ENCODE measurements around the gene CERS6.
A peak's percentile ranks its signal among the peaks of the same experiment; 100 is the strongest.

Gene CERS6

DNA sequence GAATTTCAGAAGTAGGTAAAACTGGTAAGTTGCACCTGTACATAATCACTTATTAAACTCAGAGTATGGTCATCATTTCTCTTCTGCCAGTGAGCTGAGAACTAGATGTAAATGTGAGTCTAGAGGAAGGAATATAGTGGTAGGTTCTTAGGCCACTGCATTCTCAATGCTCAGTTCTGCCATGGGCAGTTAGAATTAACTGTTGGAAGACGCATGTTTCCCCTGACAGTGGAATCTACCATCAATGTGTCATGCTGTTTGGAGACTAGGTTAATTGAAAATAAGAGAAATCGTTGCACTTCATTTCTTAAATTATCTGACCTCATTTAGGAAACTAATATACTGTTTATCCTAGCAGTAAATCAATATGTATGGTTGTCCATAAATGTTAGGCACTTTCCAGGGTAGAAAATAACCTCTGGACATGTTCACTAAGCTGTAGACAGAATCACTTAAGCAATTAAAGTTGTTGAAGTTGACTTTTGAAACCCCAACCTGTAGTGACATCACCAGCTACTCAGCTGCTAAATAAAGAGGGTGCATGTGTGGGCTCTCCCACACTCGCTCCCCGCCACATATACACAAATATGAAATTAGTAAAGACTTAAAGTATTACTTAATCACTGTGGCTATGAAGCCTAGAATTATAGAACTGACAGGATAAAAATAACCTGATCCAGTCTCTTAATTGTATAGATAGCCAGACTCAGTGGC is 254.8 kb downstream of the CERS6 start:
- DNase-seq, result no peak

GRCh38 chr2:168712053-168712452 is 256.0 kb downstream of the CERS6 start:
- DNase-seq, result peak; percentile 19

GRCh38 chr2:168713325-168713724 is 257.3 kb downstream of the CERS6 start:
- no peak for DNase-seq

DNA sequence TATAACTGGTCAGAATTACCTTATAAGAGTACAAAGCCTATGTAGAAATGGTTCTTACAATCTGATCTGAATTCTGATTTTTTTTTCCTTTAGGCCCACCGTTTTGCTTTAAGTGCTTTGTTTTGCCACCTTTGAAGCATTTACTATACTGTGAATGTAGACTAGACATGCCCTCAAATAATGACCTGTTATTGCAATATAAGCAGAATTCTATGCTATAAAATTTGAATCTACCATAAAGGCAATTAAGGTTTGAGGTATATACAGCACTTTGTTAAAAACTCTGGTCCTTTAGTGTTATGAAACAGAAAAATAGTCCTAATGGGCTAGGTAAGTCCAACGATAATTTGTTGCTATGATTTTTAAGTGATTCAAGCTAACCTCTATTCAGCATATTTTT is 259.8 kb downstream of the CERS6 start:
- DNase-seq, result no peak

DNA sequence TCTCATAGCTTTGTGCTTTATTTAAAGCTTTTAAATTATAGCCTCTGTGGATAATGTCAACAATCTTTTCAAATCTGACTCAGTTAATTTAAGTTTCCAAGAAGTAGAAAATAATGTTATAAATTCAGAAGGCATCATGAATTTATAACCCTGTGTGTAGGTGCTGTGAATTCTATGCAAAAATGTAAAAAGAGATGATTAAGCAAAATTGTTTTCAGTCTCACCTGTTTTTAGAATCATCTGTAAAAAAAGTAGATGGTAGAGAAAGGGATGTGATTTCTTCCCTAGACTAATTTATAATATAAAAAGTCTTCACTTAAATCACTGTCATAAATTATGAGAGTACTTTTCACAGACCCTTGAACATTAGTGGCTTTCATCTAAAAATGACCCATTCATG is 260.8 kb downstream of the CERS6 start:
- DNase-seq, result no peak

DNA sequence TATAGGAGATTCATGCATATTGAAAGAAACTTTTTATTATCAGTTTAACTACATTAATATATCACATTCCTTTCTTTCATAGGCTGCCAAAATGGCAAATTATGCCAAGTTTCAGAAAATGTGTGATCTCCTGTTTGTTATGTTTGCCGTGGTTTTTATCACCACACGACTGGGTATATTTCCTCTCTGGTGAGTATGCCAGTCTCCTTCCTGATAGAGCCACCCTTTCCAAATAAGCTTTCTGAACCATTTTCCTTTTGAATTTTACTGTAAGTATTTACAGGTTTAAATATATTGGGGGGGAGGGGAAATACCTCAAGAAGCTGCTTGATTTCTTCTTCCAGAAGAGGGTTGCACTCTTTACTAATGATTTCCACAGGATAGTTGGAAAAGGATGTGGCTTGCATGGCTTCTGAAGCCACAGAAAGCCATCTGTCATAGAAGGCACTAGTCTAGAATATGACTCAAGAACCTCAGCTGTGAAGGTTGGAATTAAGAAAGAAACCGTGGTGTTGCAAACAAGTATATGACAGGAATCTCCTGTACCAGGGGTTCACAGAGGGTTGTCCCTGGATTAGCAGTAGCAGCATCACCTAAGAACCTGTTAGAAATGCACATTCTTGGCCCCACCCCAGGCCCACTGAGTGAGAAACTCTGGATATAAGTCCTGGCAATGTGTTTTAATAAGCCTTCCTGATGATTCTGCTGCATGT is 261.9 kb downstream of the CERS6 start:
- no peak for DNase-seq

DNA sequence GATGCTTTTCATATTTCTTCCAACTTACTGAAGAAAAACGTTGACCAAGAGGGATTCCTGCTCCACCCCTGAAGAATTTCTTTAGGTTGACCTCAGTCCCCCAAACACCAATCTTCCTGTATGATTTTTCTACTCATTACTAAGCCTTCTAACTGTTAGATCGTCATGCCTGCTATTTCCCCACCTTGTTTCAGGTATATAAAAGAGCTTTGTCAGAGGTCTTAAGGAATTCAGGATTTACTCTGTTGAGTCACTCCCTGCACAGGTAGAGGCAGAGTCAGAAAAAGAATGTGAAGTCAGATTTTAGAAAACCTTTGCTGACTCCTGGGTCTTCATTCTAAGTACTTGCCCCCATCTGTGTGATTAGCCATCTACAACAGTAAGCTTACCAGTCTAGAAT is 262.6 kb downstream of the CERS6 start:
- no peak for DNase-seq

- DNase-seq, result no peak
Observed at GRCh38 chr2:168719446-168719845, 263.4 kb downstream of the CERS6 start.

GRCh38 chr2:168722592-168722991 is 266.5 kb downstream of the CERS6 start:
- DNase-seq, result no peak

GRCh38 chr2:168723275-168723899 is 267.3 kb downstream of the CERS6 start:
- no peak for DNase-seq

DNA sequence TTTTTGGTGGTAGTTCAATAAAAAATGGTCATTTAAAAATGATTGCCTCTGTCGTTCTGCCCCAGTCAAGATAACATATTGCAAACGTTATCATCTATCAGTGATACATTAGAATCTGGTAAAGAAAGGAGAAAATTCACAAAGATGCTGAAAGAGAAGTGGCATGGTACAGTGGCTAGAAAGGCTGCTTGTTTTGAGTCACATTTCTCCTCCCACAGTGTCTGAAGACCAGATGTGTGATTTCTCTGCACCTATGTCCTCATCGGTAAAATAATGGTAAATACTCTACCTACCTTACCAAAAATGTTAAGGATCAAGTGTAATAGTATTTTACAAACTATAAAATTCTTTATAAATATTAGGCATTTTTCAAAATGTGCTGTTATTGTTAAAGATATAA is 270.3 kb downstream of the CERS6 start:
- no peak for DNase-seq

- DNase-seq, result no peak
Observed at GRCh38 chr2:168727904-168728470, 271.9 kb downstream of the CERS6 start.

GRCh38 chr2:168729455-168729854 is 273.4 kb downstream of the CERS6 start:
- DNase-seq, result no peak

DNA sequence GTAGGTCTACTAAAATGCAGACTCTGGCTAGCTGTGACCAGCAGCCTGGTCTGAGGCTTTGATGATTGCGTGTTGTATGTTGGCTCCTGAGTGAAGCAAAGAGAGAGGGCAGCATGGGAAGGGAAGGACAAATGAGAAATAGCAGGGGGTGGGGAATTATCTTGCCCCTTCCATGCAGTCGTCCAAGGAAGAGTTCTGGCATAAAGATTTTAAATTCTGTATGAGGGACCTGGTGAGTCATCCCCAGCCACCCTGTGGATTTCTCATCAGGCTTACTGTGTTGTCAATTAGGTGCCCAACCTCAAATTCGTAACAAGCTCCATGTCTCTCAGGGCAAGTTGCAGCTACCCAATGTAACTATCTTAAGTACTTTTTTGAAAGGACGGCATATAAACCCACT is 274.3 kb downstream of the CERS6 start:
- DNase-seq, result no peak

DNA sequence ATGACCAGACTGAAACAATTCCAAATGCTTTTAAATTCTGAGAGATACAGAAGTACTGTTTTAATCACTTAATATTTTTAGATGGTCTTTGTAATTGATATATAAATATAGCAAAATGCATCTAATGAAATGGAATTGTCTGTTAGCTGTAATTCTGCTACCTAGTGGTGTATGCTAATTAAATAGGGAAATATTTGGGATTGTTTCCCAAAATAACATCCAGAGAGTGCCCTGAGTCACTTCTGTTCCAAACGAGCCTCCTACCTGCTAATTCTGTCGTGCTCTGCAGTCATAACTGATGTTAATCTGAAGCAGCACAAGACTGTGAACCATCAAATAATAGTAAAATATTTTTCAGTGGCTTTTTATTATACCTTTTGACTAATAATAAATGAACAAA is 274.9 kb downstream of the CERS6 start:
- DNase-seq, result no peak

DNA sequence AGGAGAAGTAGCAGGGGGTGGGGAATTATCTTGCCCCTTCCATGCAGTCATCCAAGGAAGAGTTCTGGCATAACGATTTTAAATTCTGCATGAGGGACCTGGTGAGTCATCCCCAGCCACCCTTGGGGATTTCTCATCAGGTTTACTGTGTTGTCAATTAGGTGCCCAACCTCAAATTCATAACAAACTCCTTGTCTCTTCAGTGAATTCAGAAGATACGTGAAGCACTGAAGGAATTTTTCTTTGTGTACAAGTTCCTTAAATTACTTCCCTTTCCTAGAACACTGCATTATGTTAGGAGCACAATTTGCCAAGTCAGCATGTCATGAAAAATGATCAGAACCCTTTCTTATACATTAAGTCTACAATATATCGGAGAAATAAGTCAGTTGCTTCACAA is 275.5 kb downstream of the CERS6 start:
- DNase-seq, result no peak

DNA sequence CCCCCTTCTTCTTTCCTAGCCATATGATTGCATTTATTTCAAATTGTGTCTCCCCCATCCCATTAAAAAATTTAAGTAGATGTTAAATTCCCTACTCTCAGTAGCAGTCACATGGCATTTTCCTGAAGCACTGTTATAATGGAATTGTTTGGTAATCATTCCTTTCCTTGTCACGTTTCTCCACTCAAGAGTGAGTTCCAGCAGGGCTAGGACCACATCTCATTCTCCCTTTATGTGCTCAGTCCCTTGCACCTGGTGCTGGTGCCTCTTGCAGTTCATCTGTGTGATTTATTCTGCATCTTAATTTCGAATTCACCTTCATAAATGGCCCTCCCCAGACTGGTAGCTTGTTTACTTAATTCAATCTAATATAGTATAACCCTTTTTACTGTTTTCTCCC is 276.0 kb downstream of the CERS6 start:
- DNase-seq, result no peak

DNA sequence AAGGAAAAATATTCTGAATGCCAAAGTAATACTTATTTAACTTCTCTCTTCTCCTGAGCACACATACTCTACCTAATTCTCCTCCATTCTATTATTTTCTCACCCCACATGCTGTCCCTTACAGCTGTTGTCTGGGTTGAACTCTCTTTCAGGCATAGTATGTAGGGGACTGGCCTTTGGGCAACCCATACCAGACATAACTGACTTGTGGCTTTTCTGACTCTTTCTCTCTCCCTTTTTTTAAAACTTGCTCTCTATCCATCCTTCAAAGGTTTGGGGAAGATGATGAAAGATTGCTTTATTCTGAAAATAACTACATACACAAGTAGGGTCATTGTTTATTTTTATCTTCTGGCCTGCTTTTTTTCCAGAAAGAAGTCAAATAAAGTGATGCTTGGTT is 276.4 kb downstream of the CERS6 start:
- DNase-seq, result no peak

DNA sequence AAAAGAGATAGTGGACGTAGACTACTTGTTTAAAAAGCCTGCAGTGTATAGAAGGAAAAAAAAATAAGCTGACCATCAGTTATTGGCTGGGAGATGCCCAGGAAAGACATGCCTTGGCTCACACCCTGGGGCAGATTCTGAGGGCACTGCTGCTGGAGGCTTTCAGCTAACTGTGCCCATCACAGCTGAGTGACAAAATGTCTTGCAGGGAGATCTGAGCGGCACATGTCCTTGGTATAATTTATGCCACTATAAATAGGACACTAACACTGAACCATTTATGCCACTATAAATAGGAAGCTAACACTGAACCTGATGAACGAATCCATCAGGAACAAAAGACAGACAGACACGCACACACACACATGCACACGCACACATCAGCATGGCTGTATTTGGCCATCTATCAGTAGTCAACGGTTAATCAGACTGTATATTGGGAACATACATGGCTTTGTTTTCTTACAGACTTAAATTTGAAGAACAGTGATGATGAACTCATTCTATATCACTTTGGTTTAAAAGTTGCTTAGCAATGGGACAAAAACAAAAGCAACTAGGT is 278.2 kb downstream of the CERS6 start:
- no peak for DNase-seq

DNA sequence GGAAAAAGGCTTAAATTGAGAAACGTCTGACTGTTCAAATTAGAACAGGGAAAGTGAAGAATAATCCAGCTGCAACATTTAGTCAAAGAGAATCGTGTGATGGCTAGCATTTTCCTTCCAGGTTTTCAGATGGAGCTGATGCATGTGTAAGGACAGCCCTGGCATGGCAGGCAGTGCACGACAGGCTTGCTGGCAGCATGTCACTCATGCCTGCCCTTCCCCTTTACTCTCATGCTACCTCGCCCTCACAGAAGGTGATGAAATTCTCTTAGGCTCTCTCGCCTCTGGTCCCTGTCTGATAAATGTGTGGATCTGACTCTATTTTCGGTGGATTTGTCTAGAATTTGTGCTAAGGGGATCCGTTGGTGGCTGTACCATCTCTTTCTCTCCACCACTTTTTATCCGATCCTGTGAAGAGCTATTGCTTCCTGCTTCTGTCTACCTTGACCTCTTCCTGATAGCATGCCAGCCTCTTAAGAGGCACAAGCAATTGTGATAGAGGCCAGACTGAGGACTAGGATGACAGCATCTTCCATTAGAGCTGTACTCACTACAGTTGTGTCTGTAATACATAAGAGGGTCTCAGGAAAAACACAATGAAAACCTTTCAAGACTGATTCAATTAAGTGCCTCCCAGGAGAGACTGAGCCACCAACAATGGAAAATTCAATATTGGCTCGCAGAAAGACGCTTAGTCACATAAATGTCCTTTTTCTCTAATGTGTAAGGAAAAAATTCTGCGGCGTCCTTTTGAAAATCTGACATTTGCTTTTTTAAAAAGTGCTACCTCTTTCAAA is 280.8 kb downstream of the CERS6 start:
- DNase-seq, result no peak

DNA sequence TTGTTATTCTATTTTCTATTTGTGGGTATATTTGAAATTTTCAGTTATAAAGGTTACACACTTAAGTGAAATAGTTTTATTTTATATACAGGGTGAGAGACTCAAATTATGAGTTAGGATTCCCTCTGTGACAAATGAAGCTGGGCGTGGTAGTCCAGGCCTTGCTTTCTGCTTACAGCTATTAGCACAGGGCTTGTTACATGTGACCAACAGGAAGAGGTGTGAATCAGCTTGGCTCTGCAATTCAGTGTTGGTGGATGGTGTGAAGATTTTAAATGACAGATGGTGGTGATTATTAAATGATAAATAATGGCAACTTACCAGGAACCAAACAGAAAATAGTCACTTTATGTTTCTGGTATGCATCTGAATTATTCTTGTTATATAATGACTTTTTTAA is 282.0 kb downstream of the CERS6 start:
- DNase-seq, result no peak

DNA sequence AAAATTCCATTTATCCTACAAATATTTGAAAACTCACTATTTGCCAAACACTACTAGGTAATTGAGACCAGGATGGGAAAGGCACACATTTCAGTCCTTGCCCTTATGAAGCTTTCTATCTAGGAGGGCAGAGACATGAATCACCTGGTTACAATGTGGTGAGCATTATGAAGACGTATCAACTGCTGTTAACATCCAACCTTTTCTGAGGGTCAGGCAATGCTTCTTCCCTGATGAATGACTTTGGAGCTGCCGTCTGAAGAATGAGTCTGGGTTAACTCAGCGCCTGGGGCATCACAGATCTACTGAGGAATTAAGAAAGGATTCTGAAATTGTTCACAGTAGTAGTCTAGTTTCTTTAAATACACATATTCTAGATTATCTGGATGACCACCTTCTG is 284.3 kb downstream of the CERS6 start:
- DNase-seq, result no peak

DNA sequence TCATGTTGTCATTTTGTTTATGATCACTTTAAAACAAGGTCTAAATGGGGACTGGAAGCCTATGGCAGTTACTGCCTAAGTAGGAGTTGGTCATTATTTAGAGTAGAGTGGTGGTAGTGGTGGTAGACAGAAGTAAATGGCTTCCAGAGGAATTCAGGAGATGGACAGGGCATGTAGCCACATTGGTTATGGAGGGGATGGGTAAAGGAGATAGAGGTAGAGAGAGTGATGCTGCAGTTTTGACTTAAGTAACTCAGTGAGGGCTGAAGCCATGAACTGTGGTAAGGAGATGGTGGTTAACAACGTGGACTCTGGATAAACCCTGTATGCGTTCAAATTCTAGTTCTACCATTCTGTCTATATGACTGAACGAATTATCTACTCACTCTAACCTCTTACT is 284.7 kb downstream of the CERS6 start:
- DNase-seq, result no peak

Measured in RPMI8226 (cell line).